ENCODE data around the gene CASKIN1.

CASKIN1 gene

GRCh38 chr16:2161911-2162310, 34.5 kb downstream of the CASKIN1 start:
- TF ChIP-seq REST (IDR thresholded peaks at IDR 0.05; ENCODE audit: low read depth) (no peak), TCF12 (IDR thresholded peaks at IDR 0.05; ENCODE audit: low read depth) (no peak), EGR1 (IDR thresholded peaks at IDR 0.05) (no peak), RAD21 (IDR thresholded peaks at IDR 0.05; ENCODE audit: low read depth) (no peak), CREB1 (IDR thresholded peaks at IDR 0.05; ENCODE audit: low read depth) (no peak), YY1 (IDR thresholded peaks at IDR 0.05; ENCODE audit: low read depth) (no peak), FOXM1 (IDR thresholded peaks at IDR 0.05; ENCODE audit: borderline replicate concordance, low read depth) (no peak), CEBPB (IDR thresholded peaks at IDR 0.05) (no peak), TEAD4 (IDR thresholded peaks at IDR 0.05) (no peak), EP300 (IDR thresholded peaks at IDR 0.05; ENCODE audit: borderline replicate concordance) (no peak), MAX (IDR thresholded peaks at IDR 0.05) (no peak), TAF1 (IDR thresholded peaks at IDR 0.05; ENCODE audit: low read depth) (no peak), ZBTB7A (IDR thresholded peaks at IDR 0.05; ENCODE audit: low read depth) (no peak), NFIC (IDR thresholded peaks at IDR 0.05) (no peak), USF1 (IDR thresholded peaks at IDR 0.05) (no peak)

- TF ChIP-seq EP300 (IDR thresholded peaks at IDR 0.05; ENCODE audit: borderline replicate concordance) (no peak), TCF12 (IDR thresholded peaks at IDR 0.05; ENCODE audit: low read depth) (no peak), NFIC (IDR thresholded peaks at IDR 0.05) (no peak), EGR1 (IDR thresholded peaks at IDR 0.05) (no peak), USF1 (IDR thresholded peaks at IDR 0.05) (no peak), ZBTB7A (IDR thresholded peaks at IDR 0.05; ENCODE audit: low read depth) (no peak), TEAD4 (IDR thresholded peaks at IDR 0.05) (no peak), RAD21 (IDR thresholded peaks at IDR 0.05; ENCODE audit: low read depth) (no peak), FOXM1 (IDR thresholded peaks at IDR 0.05; ENCODE audit: borderline replicate concordance, low read depth) (no peak), CEBPB (IDR thresholded peaks at IDR 0.05) (no peak), YY1 (IDR thresholded peaks at IDR 0.05; ENCODE audit: low read depth) (no peak), REST (IDR thresholded peaks at IDR 0.05; ENCODE audit: low read depth) (no peak), TAF1 (IDR thresholded peaks at IDR 0.05; ENCODE audit: low read depth) (no peak), CREB1 (IDR thresholded peaks at IDR 0.05; ENCODE audit: low read depth) (no peak), MAX (IDR thresholded peaks at IDR 0.05) (no peak)
Observed at GRCh38 chr16:2160915-2161551, 35.4 kb downstream of the CASKIN1 start.

GRCh38 chr16:2159175-2159838, 37.1 kb downstream of the CASKIN1 start:
- TF ChIP-seq REST (IDR thresholded peaks at IDR 0.05; ENCODE audit: low read depth) (no peak), RAD21 (IDR thresholded peaks at IDR 0.05; ENCODE audit: low read depth) (no peak), YY1 (IDR thresholded peaks at IDR 0.05; ENCODE audit: low read depth) (no peak), EGR1 (IDR thresholded peaks at IDR 0.05) (no peak), TEAD4 (IDR thresholded peaks at IDR 0.05) (no peak), NFIC (IDR thresholded peaks at IDR 0.05) (no peak), CREB1 (IDR thresholded peaks at IDR 0.05; ENCODE audit: low read depth) (no peak), FOXM1 (IDR thresholded peaks at IDR 0.05; ENCODE audit: borderline replicate concordance, low read depth) (no peak), CEBPB (IDR thresholded peaks at IDR 0.05) (no peak), TAF1 (IDR thresholded peaks at IDR 0.05; ENCODE audit: low read depth) (no peak), EP300 (IDR thresholded peaks at IDR 0.05; ENCODE audit: borderline replicate concordance) (no peak), USF1 (IDR thresholded peaks at IDR 0.05) (no peak), TCF12 (IDR thresholded peaks at IDR 0.05; ENCODE audit: low read depth) (no peak)

Data from Ishikawa (cell line).